Measurements from ENCODE around the gene AP5S1. TPM values are rescaled to one million over a fixed set of nuclear protein-coding genes. Genes with fewer than 3 reads are reported as not detected.

AP5S1 gene, protein sequence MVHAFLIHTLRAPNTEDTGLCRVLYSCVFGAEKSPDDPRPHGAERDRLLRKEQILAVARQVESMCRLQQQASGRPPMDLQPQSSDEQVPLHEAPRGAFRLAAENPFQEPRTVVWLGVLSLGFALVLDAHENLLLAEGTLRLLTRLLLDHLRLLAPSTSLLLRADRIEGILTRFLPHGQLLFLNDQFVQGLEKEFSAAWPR
- 3.2 TPM for polyA plus RNA-seq (2012; ENCODE audit: missing spikeins)

DNA sequence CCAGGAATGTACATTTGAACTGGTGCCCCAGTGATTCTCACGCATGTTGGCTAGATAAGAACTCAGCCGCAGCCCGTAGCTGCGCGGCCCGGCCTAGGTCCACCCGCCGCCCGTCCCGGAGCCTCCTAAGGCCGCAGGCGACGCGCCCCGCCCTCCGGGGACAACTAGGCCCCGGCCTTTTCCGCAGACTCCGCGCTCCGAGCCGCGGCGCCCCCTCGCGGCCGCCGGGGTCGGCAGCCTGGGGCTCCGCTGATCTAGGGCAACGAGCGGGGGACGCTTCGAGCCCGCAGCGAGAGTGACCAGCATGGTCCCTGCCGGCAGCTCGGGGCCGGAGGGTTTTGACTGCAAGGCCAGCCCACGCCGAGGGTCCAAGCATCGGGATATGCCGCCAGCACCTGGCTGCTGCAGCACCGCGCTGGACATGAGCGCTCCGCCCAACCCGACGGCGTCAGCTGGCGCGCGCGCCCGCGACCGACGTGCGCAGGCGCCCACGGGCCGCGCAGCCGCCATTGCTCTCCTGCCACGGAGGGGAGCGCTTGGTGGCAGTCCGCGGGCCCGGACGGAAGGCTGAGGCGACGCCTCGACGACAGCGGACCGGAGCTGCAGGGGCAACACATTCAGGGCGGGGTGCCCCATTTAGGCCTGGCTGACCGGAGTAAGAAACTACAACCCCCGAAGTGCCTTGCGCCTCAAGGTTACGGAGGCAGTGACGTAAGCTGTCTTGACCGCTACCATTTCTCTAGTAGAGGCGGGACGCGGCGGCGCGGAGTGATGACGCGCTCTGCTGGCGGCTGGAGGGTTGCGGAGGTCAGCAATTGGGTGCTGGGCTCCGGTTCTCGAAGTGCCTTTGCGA, at the start of gene AP5S1:
AP5S1 (plus strand) TSS at position 500 of the 853 bp plus-strand sequence. CDS start 1,571 bp downstream, outside the sequence.
- TF ChIP-seq POLR2AphosphoS5 (IDR thresholded peaks at IDR 0.05; ENCODE audit: low read depth, low read length), result peak; percentile 95
- TF ChIP-seq POLR2A (IDR thresholded peaks at IDR 0.05; ENCODE audit: low read depth, low read length), result peak; percentile 90
- TF ChIP-seq TAF1 (IDR thresholded peaks at IDR 0.05; ENCODE audit: borderline replicate concordance, low read depth, low read length), result peak; percentile 6; the same call in 1 of the 2 replicates
- FAIRE-seq (peak; percentile 93), DNase-seq (ENCODE audit: insufficient read length) (peak; percentile 89)

DNA sequence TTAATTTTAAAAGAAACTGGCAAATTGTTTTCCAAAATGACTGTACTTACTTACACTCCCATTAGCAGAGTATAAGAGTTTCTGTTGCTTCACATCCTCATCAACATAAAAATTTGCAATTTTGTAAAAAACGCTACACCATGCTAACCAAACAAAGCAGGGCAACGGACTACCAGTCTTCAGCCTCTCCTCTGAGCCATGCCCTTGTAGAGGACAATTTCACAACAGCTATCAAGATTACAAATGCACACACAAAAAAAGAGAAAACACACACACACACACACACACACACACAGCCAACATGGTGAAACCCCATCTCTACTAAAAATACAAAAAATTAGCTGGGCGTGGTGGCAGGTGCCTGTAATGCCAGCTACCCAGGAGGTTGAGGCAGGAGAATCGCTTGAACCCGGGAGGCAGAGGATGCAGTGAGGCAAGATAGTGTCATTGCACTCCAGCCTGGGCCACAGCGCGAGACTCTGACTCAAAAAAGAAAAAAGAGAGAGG, 48.7 kb upstream of the AP5S1 start:
- TF ChIP-seq POLR2AphosphoS5 (IDR thresholded peaks at IDR 0.05; ENCODE audit: low read depth, low read length) (no peak), POLR2A (IDR thresholded peaks at IDR 0.05; ENCODE audit: low read depth, low read length) (no peak), TAF1 (IDR thresholded peaks at IDR 0.05; ENCODE audit: borderline replicate concordance, low read depth, low read length) (no peak)
- DNase-seq (ENCODE audit: insufficient read length) (no peak), FAIRE-seq (no peak)

DNA sequence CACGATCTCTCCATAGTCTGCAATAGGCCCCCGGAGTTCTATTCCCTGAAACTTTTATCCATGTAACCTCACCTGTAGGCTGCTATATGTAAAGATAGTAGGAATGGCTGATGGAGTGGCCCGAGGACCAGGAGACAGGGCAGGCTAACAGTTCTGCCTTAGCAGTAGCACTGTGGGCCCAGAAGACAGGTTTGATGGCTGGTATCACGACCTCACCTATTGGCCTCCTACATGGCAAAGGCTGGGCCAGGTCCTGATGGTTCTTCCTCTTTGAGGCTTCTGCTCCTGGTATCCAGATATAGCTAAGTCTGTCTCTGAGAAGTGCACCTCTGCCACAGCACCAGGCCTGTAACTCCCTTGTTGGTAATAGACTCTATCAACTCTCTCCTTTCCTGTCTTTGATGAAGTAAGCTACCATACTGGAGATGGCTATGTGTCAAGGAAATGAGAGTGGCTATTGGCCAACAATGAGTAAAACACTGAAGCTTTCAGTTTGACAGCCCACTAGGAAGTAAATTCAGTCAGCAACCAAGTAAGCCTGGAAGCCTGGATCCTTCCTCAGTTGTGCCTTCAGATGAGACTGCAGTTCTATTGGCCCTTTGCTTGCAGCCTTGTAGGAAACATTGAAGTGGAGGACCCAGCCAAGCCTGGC, 44.8 kb upstream of the AP5S1 start:
- DNase-seq (ENCODE audit: insufficient read length), result no peak
- FAIRE-seq, result no peak
- no peak for TF ChIP-seq POLR2A (IDR thresholded peaks at IDR 0.05; ENCODE audit: low read depth, low read length)
- TF ChIP-seq POLR2AphosphoS5 (IDR thresholded peaks at IDR 0.05; ENCODE audit: low read depth, low read length), result no peak
- TF ChIP-seq TAF1 (IDR thresholded peaks at IDR 0.05; ENCODE audit: borderline replicate concordance, low read depth, low read length), result no peak

- FAIRE-seq (no peak), DNase-seq (ENCODE audit: insufficient read length) (no peak)
- TF ChIP-seq POLR2A (IDR thresholded peaks at IDR 0.05; ENCODE audit: low read depth, low read length) (no peak), TAF1 (IDR thresholded peaks at IDR 0.05; ENCODE audit: borderline replicate concordance, low read depth, low read length) (no peak), POLR2AphosphoS5 (IDR thresholded peaks at IDR 0.05; ENCODE audit: low read depth, low read length) (no peak)
Measured at GRCh38 chr20:3777381-3777715, 43.0 kb upstream of the AP5S1 start.

DNA sequence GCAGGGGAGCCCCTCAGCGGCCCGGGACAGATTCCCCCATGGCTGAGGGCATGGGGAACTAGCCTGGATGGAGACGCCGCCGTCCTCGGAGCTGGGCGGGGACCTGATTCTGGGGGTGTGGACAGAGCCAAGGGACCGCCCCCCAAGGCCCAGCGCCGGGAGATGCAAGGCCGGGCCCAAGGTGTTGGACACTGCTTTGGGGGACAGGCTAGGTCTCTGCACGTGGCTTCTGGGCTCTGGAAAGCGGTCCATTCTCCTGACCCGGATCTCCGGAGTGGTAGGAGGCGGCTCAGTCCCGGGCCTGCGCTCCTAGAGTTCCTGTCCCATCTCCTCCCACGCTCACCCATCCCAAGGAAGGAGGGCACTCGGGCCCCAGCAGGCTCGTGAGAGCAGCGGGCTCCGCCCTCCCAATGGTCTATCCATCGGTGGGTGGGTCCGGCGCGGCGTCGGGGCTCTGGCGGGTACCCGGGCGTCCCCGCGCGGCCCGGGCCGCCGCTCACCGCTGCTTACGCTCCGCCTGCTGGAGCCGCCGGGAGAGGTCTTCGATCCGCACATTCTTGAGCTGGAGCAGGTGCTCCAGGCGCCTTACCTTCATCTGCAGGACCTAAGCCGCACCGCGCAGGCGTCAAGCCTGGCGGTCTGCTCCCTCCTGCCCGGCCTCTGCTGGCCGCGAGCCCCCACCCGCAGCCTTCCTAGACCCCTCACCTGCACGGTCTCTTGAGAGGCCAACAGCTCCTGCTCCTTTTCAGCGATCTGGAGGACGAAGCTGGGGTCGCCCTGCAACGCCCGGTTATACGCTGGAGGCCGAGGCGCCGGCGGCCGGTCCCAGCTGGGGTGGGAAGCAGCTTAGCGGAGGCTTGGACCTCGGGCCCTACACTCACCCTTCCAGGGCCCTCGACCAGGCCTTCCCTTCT, 42.4 kb upstream of the AP5S1 start:
- FAIRE-seq, result no peak
- DNase-seq (ENCODE audit: insufficient read length), result no peak

DNA sequence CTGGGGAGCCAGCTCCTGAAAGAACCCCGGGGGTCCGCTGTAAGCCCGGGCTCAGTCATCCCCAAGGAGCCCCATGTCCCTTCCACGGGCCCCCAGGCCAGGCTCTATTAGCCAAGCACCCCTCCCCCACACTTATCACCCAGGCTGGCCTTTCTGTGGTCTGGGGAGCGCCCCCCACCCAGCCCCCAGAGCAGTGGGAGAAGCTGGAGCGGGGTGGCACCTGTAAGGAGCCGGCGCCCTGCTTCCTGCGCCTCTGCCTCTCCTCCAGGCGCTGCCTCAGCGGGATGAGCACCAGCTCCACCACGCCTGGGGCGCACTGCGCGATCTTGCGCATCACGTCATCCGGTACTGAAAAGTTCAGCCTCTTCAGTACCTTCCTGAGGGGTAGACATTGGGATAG, 41.4 kb upstream of the AP5S1 start:
- no peak for FAIRE-seq
- no peak for TF ChIP-seq POLR2AphosphoS5 (IDR thresholded peaks at IDR 0.05; ENCODE audit: low read depth, low read length)
- no peak for TF ChIP-seq TAF1 (IDR thresholded peaks at IDR 0.05; ENCODE audit: borderline replicate concordance, low read depth, low read length)
- DNase-seq (ENCODE audit: insufficient read length), result no peak

More for the DNA sequence above, 42.4 kb upstream of the AP5S1 start:
- TF ChIP-seq POLR2AphosphoS5 (IDR thresholded peaks at IDR 0.05; ENCODE audit: low read depth, low read length), result no peak
- no peak for TF ChIP-seq POLR2A (IDR thresholded peaks at IDR 0.05; ENCODE audit: low read depth, low read length)
- no peak for TF ChIP-seq TAF1 (IDR thresholded peaks at IDR 0.05; ENCODE audit: borderline replicate concordance, low read depth, low read length)

- DNase-seq (ENCODE audit: insufficient read length) (peak; percentile 84), FAIRE-seq (peak; percentile 94)
- TF ChIP-seq POLR2AphosphoS5 (IDR thresholded peaks at IDR 0.05; ENCODE audit: low read depth, low read length), result no peak
- TF ChIP-seq POLR2A (IDR thresholded peaks at IDR 0.05; ENCODE audit: low read depth, low read length), result no peak; the same call in 1 of the 2 replicates
- no peak for TF ChIP-seq TAF1 (IDR thresholded peaks at IDR 0.05; ENCODE audit: borderline replicate concordance, low read depth, low read length)
Measured at GRCh38 chr20:3781153-3781910, 39.0 kb upstream of the AP5S1 start, which contains the start of gene SPEF1. Gene SPEF1 (minus strand): TSS chr20:3781448. CDS start chr20:3781287, 161 bp downstream.

- TF ChIP-seq POLR2AphosphoS5 (IDR thresholded peaks at IDR 0.05; ENCODE audit: low read depth, low read length) (no peak), POLR2A (IDR thresholded peaks at IDR 0.05; ENCODE audit: low read depth, low read length) (no peak), TAF1 (IDR thresholded peaks at IDR 0.05; ENCODE audit: borderline replicate concordance, low read depth, low read length) (no peak)
- DNase-seq (ENCODE audit: insufficient read length) (no peak), FAIRE-seq (no peak)
Measured at GRCh38 chr20:3782597-3782996, 37.8 kb upstream of the AP5S1 start.

- FAIRE-seq (no peak), DNase-seq (ENCODE audit: insufficient read length) (no peak)
- TF ChIP-seq POLR2AphosphoS5 (IDR thresholded peaks at IDR 0.05; ENCODE audit: low read depth, low read length) (no peak), TAF1 (IDR thresholded peaks at IDR 0.05; ENCODE audit: borderline replicate concordance, low read depth, low read length) (no peak), POLR2A (IDR thresholded peaks at IDR 0.05; ENCODE audit: low read depth, low read length) (no peak)
Measured at GRCh38 chr20:3783068-3783489, 37.3 kb upstream of the AP5S1 start.
